HG02852 (cell line): ENCODE results near the gene MICAL3.

Source experiments
- ATAC-seq: cut with Tn5 transposase; IDR thresholded peaks from one replicate; pipeline ENCODE4 v1.9.1; 2021; ENCODE audit warnings: mild to moderate bottlenecking, moderate library complexity; ENCODE audit not compliant: unreplicated experiment

The MICAL3 gene

GRCh38 chr22:17741866-17742526, 282.4 kb downstream of the MICAL3 start:
- ATAC-seq = no peak

- no peak for ATAC-seq
These were observed 285.0 kb downstream of the MICAL3 start for GRCh38 chr22:17739196-17739975.

- no peak for ATAC-seq
These were observed 285.8 kb downstream of the MICAL3 start for GRCh38 chr22:17738386-17739128.
